Stimulated activated CD8-positive, alpha-beta memory T cell treated with anti-CD3 and anti-CD28 coated beads, Interleukin-2, amount 100 ng/mL, for 48 hours (primary cell): Measurements from ENCODE around the gene LDLRAD3.
"Not testable (repeated sequence)": the region's sequence is repeated elsewhere in the genome, so short reads cannot be mapped to it uniquely, and the experiment has no call there.

Experiments used
- DNase-seq, 2 donors: peaks; one replicate each; pipeline ENCODE4 v3.0.0-alpha.2; 2020; ENCODE audit warnings: low read depth in 2 of 2

Gene LDLRAD3, protein sequence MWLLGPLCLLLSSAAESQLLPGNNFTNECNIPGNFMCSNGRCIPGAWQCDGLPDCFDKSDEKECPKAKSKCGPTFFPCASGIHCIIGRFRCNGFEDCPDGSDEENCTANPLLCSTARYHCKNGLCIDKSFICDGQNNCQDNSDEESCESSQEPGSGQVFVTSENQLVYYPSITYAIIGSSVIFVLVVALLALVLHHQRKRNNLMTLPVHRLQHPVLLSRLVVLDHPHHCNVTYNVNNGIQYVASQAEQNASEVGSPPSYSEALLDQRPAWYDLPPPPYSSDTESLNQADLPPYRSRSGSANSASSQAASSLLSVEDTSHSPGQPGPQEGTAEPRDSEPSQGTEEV

DNA sequence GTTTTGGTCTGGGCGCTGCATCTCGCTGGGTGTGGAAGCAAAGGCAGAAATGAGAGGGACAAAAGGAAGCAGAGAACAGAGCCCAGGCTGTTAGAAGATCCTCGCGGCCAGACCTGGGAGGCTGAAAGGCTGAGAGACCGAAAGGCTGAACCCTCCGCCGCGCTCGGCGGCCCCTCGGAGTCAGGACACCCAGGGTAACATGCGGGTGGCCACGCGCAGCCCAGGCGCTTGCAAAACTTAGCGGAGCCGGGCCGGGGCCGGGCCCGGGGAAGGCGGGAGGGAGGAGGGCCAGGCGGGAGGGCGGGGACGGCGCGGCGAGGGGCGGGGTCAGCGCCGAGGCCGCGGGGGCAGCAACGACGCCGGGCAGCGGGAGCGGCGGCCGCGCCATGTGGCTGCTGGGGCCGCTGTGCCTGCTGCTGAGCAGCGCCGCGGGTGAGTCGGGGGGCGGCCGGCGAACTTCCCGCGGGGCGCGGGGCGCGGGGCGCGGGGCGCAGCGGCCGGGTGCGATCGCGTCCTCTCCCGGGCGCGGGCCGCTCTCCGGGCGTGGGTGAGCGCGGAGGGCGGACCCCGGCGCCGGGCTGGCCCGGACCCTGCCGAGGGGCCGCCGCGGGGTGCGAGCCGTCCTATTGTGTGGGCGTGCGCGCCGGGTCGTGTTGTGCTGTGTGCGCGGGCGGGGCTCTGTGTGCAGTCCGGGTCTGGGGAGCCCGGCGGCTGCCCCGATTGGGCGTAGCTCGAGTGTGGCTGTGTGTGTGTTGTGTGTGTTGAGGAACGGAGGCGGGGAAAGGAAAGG is at the start of gene LDLRAD3:
TSS of gene LDLRAD3 (plus strand) at position 350 of the 790 bp plus-strand sequence. CDS start at position 387, 37 bp downstream.
- DNase-seq: peak; percentile 33 to 36

DNA sequence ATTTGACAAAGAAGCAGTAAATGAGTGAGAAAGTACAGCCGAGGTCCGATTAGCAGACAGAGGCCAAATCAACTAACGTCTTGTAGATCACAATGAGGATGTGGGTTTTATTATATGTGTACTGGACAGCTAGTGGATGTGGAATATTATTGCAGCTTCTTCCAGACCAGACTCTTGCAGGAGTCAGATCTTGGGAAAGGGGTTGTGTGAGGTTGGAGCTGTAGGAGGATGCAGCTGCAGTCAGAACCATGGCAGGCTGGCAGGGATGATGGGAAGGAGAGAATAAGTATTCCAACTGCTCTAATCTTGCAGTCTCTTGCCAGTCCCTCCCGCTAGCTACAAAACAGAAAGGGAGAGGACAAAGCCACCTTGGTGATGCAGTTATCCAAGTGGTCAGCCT is 46.8 kb upstream of the LDLRAD3 start:
- no peak for DNase-seq

DNA sequence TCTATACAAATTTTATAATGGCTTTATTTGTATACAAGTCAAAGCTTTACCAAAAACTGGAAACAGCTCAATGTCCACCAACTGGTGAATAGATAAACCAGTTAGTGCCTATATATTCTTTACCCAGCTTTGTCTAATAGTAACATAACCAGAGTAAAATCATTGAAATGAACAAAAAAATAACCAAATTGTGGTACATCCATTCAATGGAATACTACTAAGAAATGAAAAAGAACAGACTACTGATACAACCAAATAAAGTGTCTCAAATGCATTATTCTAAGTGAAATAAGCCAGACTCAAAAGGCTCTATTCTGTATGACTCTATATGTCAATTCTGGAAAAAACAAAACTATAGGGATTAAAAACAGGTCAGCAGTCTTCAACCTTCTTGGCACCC is 40.9 kb upstream of the LDLRAD3 start:
- DNase-seq: no peak

DNA sequence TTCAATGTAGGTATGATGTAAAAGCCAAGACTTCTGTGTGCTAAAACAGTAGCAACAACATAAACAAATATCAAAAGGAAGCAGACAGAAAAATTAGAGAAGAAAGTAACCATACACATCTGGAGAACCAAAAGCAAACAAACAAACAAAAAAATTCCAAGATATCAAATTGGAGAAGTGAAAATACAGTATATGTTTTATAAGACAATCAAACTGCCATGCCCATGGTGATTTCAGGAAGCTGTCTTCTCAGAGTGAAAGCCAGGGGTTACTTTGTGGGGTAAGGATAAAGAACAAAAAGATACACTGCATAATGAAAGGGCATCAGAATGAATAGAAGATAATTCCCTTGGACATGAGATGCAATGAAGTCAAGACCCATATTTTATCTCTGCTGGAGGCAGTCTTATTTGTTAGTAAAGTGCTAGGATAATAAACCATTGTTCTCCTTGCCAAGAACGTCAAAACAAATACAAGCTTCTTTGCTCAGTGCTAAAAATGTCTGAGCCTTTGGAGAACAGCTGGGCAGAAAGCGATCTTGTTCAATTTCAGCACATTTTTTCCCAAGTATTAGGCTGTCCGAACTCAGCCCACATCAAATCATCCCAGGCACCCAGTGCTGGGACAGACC is 38.1 kb upstream of the LDLRAD3 start:
- no peak for DNase-seq

DNA sequence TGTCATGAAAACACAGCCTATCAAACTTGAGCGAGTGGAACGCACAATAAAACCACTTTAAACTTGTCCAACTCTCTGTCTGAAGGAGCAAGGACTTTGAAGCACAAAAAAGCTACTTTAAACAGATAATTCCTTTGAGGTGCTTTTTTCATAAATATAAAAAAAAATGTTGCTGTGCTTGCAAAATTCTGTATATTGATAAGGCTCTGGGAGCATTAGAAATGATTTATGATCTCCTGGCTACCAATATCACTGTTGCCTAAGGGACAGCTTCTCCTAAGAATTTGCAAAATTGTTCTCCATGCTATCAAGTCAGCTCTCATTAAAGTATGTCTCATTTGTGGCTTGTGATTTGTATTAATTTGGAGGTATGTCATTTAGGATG is 37.6 kb upstream of the LDLRAD3 start:
- no peak for DNase-seq

DNA sequence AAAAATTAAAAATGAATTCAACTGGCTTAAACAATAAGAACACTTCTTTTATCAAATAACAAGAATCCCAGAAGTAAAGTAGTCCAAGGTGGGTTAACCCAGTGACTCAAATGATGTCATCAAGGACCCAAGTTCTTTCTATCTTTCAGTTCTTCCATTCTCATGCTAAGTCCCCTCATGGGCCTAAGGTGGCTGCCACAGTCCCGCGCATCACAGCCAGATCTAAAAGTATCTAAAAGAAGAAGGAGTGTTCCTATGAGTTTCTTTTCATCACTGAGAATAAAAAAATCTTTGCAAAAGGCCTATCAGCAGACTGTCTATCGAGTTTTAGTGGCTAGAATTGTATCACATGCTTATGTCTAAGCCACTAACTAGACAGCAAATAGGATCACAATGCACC is 37.2 kb upstream of the LDLRAD3 start:
- DNase-seq: no peak

DNA sequence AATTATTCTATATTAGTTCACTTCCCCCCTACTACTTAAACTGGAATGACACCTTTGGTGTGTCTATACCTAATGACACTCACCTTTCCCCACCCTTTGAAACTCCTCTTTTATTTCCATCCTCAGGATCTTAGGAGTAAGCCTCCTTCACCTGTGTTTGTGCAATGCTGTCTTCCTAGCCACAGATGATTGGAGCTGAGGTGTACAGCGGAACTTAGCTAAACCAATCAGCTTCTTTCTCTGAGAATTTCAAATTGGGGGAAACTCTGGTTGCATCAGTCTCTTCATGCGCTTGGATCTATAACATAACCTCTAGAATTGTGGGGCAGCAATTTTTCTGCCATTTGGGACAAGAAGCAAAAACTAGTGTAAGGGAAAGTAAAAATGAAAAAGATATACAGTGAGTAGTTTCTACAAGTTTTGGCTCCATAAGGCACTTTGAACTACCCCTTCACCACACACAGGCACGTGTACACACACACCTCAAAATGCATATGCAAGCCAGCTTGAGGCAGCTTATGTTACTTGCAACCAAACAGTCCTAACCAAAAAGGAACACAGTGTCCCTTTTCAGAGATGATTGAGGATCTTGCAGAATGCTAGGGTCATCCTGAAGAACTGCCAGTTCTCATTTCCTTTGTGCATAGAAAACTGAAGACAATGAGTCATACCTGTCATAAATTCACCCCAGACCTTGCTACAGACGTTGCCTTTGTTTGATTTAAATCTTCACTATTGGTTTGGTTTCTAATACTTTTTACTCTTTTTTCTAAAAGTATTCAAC is 36.0 kb upstream of the LDLRAD3 start:
- DNase-seq: no peak

DNA sequence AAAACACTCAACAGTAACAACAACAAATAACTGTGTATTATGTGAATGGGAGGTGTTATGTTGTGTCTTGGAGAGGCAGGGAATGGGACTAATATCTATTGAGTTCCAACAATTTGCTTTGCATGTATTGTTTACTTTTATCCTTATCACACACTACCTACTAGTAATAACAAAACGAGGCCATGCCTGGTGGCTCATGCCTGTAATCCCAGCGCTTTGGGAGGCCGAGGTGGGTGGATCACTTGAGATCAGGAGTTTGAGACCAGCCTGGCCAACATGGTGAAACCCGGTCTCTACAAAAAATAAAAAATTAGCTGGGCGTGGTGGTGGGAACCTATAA is 35.5 kb upstream of the LDLRAD3 start:
- not testable (repeated sequence) for DNase-seq

DNA sequence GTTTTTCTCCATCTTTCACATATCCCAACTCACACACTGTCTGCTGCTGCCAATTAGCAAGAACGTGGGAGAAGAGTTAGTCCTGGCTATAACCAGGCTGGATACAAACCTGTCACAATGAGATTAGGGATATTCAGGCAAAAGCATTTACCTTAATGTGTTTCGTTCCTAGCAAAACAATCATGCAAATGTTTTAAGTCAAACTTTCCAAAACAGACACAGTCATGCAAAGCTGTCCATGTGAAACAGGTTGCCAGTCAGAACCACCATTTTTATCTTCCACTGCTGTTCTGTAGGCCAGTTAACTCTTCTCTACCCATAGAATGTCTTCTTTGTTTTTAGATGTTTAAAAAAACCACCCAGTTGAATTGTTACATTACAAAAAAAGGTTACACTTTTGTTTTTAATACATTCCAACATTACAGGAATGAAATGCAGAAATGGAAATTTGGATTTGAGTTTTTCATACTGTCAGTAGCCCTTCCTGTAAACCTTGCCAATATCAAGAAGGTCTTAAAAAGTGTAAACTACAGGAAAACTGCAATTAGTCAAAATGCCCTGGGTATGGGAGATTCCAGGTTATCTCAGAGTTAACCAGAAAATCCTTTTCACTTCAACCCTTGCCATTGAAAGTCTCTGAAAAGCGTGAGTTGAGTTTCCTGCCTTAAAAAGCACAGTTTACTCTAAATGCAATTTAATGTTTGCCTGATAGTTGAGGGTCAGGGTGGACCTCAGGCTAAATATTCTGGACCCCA is 34.2 kb upstream of the LDLRAD3 start:
- DNase-seq: no peak

DNA sequence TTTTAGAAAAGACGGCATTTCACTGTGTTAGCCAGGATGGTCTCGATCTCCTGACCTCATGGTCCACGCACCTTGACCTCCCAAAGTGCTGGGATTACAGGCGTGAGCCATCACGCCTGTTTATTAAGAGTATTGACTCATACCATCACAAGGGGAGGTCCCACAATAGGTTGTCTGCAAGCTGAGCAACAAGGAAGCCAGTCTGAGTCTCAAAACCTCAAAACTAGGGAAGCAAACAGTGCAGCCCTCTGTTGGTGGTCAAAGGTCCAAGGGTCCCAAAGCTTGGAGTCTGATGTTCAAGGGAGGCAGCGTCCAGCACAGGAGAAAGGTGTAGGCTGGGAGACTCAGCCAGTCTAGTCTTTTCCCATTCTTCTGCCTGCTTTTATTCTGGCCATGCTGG is 32.8 kb upstream of the LDLRAD3 start:
- DNase-seq: no peak

DNA sequence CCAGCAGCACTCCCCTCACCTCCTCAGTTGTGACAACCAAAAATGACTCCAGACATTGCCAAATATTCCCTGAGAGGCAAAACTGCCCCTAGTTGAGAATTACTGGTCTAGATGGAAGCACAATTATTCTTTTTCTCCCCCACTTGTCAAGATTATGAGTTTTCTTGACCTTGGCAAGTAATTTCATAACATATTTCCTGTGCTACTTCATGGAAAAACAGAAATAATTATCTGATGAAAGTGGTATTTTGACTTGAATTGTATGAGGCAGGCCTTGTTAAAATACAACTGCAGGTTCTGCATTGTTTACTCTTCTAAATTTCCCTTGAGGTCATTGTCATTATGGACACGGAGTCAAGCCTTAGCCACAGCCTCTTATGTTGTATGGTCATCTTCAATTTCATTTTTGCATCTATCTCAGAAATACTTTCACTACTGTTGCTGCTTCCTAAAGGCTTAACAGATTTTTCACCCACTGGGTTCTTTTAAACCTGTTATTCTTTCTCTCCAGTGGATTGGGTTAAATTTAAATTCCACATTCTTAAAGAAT is 32.2 kb upstream of the LDLRAD3 start:
- no peak for DNase-seq

DNA sequence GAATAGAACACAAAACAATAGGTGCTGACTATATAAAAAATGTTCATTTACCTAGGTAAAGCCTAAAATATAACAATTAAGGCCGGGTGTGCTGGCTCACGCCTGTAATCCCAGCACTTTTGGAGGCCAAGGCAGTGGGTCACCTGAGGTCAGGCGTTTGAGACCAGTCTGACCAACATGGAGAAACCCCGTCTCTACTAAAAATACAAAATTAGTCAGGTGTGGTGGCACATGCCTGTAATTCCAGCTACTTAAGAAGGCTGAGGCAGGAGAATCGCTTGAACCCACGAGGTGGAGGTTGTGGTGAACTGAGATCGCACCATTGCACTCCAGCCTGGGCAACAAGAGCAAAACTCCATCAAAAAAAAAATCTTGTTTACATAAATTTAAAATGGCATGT is 31.4 kb upstream of the LDLRAD3 start:
- DNase-seq: not testable (repeated sequence)

DNA sequence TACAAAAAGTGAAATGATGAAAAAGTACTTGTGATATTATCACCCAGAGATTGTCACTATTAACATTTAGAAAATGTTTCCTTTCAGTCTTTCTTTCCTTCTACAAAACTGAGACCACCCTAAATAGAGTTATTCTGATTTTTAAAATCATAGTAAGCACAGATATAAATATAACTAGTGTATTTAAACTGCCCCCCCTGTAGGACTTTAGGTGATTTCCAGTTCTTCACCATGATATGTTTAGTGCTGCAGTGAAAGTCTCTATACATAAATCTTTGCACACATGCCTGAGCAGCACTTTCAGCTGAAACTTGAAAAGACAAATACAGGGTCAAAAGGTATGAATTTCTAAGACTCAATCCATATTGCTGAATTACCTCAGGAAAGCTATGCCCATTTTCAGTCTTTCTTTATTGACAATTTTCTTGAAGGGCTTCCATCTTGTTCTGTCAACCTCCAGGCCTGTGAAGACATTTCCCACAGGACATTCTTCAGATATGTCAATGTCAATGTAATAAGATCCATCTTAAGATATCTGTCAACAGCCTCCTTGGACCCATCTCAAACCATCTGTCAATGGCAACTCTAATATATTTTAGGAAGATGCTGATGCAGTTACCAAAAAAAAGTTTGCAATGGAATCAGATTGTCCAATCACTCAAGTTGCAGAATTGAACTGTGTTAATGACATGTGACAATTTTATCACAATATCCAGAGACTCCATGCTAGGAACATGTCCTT is 30.8 kb upstream of the LDLRAD3 start:
- no peak for DNase-seq

DNA sequence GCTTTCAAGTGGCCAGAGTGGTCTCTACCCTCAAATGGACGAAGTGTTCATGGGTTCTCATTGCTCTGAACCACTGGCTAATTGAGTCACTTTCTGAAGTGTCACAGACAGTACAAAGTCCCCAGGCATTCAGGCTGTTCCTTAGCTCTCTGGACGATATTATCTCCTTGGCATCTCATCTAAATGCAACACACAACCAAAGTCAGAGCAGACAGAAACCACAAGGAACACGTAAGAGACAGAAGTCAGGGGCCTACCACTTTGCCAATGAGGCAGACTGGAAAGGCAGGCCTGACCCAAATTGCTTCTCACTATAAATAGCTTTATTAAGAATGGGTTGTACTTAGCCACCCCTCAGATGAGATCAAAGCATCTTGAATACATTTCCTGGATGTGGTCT is 29.0 kb upstream of the LDLRAD3 start:
- no peak for DNase-seq

DNA sequence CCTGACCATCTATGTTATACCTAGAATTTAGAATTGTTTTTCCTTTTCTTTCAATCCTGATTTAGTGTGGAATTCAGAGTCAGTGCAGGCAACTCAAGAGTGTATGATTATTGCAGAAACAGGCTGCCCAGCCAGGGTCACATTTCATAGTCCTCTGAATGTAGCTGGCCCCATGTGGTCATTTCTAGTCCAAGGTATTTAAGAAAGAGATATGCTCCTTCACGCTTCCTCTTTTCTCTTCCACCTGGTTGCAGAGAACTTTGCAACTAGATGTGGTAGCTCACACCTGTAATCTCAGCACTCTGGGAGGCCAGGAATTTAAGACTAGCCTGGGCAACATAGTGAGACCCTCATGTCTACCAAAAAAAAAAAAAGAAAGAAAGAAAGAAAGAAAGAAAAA is 27.6 kb upstream of the LDLRAD3 start:
- DNase-seq: no peak

DNA sequence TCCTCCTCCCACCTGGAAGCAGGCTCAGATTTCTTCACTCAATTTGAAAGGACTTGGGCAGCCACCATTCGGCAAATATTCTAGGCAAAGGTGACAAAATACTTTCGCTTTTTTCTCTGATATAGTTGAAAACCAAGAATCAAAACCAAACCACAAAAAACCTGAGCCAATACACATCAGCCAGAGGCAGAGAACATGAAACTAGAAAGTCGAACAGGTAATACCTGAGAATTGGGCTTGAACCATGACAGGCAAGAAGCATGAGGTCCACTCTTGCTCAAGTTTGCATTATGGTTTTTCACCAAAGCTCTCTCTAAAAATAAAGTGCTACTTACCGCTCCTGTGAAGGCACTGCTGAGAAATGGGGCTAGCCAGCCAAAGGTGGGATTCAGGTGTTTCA is 26.2 kb upstream of the LDLRAD3 start:
- DNase-seq: no peak

DNA sequence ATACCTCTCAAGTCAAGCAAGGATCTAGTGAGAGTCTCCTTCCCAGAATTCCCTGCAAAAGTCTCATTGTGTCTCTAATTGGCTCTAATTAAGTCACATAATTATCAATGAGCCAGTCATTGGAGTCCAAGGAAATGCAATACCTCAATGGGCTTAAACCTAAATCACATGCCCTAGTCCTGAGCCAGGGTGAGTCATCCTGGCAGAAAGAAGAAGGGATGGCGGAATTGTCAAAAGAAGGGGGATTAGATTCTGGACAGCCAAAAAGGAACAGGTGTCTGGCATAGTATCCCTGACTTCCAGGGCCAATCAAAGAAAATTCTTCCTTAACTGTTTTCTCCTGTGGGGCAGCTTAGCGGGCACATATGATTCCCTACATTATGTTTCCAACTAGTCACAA is 25.1 kb upstream of the LDLRAD3 start:
- DNase-seq: no peak

DNA sequence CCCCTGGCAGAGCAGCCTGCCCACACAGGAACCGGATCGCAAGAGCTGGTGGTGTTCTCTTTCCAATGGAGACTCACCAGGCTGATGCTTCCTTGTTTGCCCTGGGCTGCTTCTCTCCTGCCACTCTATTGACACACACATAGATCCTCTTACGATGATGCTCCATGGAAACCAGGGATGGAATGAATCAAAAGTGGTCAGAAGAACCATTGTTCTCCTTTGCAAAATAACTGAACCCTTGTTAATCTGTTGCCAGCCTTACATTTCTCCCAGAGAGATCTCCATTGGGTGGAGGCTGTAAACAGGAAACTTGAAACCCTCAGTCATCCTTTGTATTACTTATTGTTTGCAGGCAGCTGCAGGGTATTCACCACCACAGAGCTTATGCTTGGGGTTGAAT is 24.6 kb upstream of the LDLRAD3 start:
- DNase-seq: no peak

DNA sequence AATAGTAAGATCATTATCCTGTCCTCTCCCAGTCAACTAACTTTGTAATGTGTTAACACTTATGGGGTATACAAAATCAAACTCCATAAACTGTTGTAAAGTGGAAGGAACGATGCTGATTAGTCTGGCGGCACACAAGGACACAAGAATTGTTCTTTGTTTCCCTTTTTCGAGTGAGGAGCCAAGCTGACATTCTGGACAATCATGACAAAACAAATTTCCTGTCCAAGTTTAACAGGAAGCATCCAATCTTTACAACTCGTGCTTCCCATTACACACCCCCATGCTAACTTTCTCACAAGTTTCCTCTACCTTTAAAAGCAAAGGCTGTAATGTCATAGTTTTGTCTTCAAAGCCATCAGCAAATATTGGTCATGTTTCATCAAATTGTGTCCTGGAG is 20.4 kb upstream of the LDLRAD3 start:
- no peak for DNase-seq

DNA sequence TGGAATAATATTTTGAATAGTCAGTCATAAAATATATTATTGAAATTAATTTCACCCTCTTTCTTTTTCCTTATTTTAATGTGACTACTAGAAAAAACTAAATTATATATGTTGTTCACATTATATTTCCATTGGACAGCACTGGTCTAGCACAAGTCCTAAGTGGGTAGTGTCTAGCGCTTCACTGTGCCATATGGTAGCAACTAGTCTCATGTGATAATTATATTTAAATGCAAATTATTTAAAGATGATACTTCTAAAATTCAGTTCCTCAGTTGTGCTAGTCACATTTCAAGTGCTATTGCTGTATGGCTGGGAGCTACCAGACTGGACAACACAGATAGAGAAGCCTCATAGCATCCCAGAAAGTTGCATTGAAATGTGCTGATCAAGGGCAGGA is 19.1 kb upstream of the LDLRAD3 start:
- DNase-seq: no peak
